H9 (cell line): Measurements from ENCODE around the gene AKAP9. TPM values are rescaled to one million over a fixed set of nuclear protein-coding genes. Genes with fewer than 3 reads are reported as not detected.

Experiments
- DNase-seq: peaks from one replicate; pipeline ENCODE4 v3.0.0-alpha.2; 2017
- H2AFZ ChIP-seq: one replicate; pipeline ENCODE4 v1.6.1; 2013; ENCODE audit warnings: mild to moderate bottlenecking, low read length, control low read depth, moderate library complexity
- H2AK5ac ChIP-seq: 2 replicates; pipeline ENCODE4 v1.6.1; 2013; ENCODE audit warnings: low read length, control low read depth, mixed read lengths; ENCODE audit not compliant: insufficient read length
- H2BK120ac ChIP-seq: one replicate; pipeline ENCODE4 v1.6.1; 2013; ENCODE audit warnings: low read depth, mild to moderate bottlenecking, low read length, control low read depth, inconsistent platforms; ENCODE audit not compliant: poor library complexity, severe bottlenecking
- H2BK12ac ChIP-seq: 2 replicates; pipeline ENCODE4 v1.6.1; 2013; ENCODE audit warnings: low read length, control low read depth, mixed read lengths, low read depth; ENCODE audit not compliant: insufficient read length
- H2BK15ac ChIP-seq: 2 replicates; pipeline ENCODE4 v1.6.1; 2013; ENCODE audit warnings: low read depth, low read length, control low read depth
- H2BK20ac ChIP-seq: one replicate; pipeline ENCODE4 v1.6.1; 2013; ENCODE audit warnings: low read depth, mild to moderate bottlenecking, low read length, control low read depth, inconsistent platforms; ENCODE audit not compliant: poor library complexity, severe bottlenecking
- H2BK5ac ChIP-seq: 2 replicates; pipeline ENCODE4 v1.6.1; 2013; ENCODE audit warnings: low read length, control low read depth, mixed read lengths; ENCODE audit not compliant: insufficient read length
- H3K14ac ChIP-seq: 2 replicates; pipeline ENCODE4 v1.6.1; 2013; ENCODE audit warnings: low read length, control low read depth; ENCODE audit not compliant: insufficient read depth
- H3K18ac ChIP-seq: 2 replicates; pipeline ENCODE4 v1.6.1; 2013; ENCODE audit warnings: low read depth, mild to moderate bottlenecking, mixed read lengths, low read length, control low read depth; ENCODE audit not compliant: insufficient read length
- H3K23ac ChIP-seq: 2 replicates; pipeline ENCODE4 v1.6.1; 2013; ENCODE audit warnings: low read length, control low read depth, mixed read lengths, low read depth; ENCODE audit not compliant: insufficient read length
- H3K23me2 ChIP-seq: 2 replicates; pipeline ENCODE4 v1.6.1; 2013; ENCODE audit warnings: low read depth, mild to moderate bottlenecking, mixed read lengths, low read length, control low read depth; ENCODE audit not compliant: insufficient read length, poor library complexity, severe bottlenecking
- H3K27ac ChIP-seq: 2 replicates; pipeline ENCODE4 v1.5.1; 2013; ENCODE audit warnings: low read length, control low read depth, mixed read lengths, low read depth; ENCODE audit not compliant: insufficient read length
- H3K27me3 ChIP-seq: 2 replicates; pipeline ENCODE4 v1.6.1; 2013; ENCODE audit warnings: low read length, control low read depth, inconsistent platforms; ENCODE audit not compliant: insufficient read depth
- H3K4ac ChIP-seq: 2 replicates; pipeline ENCODE4 v1.6.1; 2013; ENCODE audit warnings: low read depth, mild to moderate bottlenecking, control low read depth, inconsistent platforms, low read length, moderate library complexity
- H3K4me1 ChIP-seq: 2 replicates; pipeline ENCODE4 v1.6.1; 2013; ENCODE audit warnings: low read length, control low read depth, inconsistent platforms; ENCODE audit not compliant: insufficient read depth
- H3K4me2 ChIP-seq: 2 replicates; pipeline ENCODE4 v1.6.1; 2013; ENCODE audit warnings: low read length, control low read depth, mixed read lengths; ENCODE audit not compliant: insufficient read length, insufficient read depth
- H3K56ac ChIP-seq: 2 replicates; pipeline ENCODE4 v1.6.1; 2013; ENCODE audit warnings: low read depth, mild to moderate bottlenecking, mixed read lengths, low read length, control low read depth; ENCODE audit not compliant: insufficient read length
- H3K79me1 ChIP-seq: 2 replicates; pipeline ENCODE4 v1.6.1; 2013; ENCODE audit warnings: low read depth, mild to moderate bottlenecking, moderate library complexity, low read length, control low read depth, inconsistent platforms; ENCODE audit not compliant: insufficient read depth, poor library complexity, severe bottlenecking
- H3K79me2 ChIP-seq: 2 replicates; pipeline ENCODE4 v1.6.1; 2013; ENCODE audit warnings: low read length, control low read depth, inconsistent platforms; ENCODE audit not compliant: insufficient read depth
- H3K9ac ChIP-seq: 2 replicates; pipeline ENCODE4 v1.6.1; 2013; ENCODE audit warnings: low read length, control low read depth, mixed read lengths; ENCODE audit not compliant: insufficient read length; ENCODE audit errors: extremely low read depth
- H3K9me3 ChIP-seq: one replicate; pipeline ENCODE4 v1.6.1; 2013; ENCODE audit warnings: low read depth, low read length, inconsistent platforms; ENCODE audit not compliant: control insufficient read depth
- H3T11ph ChIP-seq: one replicate; pipeline ENCODE4 v1.6.1; 2013; ENCODE audit warnings: mild to moderate bottlenecking, low read length, control low read depth, inconsistent platforms
- H4K20me1 ChIP-seq: one replicate; pipeline ENCODE4 v1.6.1; 2013; ENCODE audit not compliant: control insufficient read depth, insufficient read length, insufficient read depth
- H4K5ac ChIP-seq: 2 replicates; pipeline ENCODE4 v1.6.1; 2013; ENCODE audit warnings: low read depth, mild to moderate bottlenecking, mixed read lengths, low read length, control low read depth; ENCODE audit not compliant: insufficient read length
- H4K8ac ChIP-seq: replicated peaks from 2 replicates; pipeline ENCODE4 v1.6.1; 2013; ENCODE audit warnings: low read length, control low read depth, mixed read lengths, low read depth; ENCODE audit not compliant: insufficient read length
- H4K91ac ChIP-seq: 2 replicates; pipeline ENCODE4 v1.6.1; 2013; ENCODE audit warnings: low read depth, mild to moderate bottlenecking, moderate library complexity, mixed read lengths, low read length, control low read depth; ENCODE audit not compliant: insufficient read length
- H3K27ac Mint-ChIP-seq, 3 experiments: 2 replicates in 2 of 3; 3 replicates in 1 of 3; pipeline ENCODE4 v1.8.0; 2020 to 2021; ENCODE audit warnings: mixed read lengths in 3 of 3, mild to moderate bottlenecking in 1 of 3, moderate library complexity in 1 of 3
- H3K27me3 Mint-ChIP-seq: 2 replicates; pipeline ENCODE4 v1.8.0; 2021; ENCODE audit warnings: low read depth, mild to moderate bottlenecking, moderate library complexity, mixed read lengths
- H3K36me3 Mint-ChIP-seq, 3 experiments: 2 replicates in 2 of 3; 3 replicates in 1 of 3; pipeline ENCODE4 v1.8.0; 2020 to 2021; ENCODE audit warnings: low read depth in 3 of 3, mixed read lengths in 3 of 3; ENCODE audit not compliant: insufficient read depth in 1 of 3
- H3K4me1 Mint-ChIP-seq, 2 experiments: 2 replicates each; pipeline ENCODE4 v1.8.0; 2020; ENCODE audit warnings: mixed read lengths in 2 of 2
- H3K4me3 Mint-ChIP-seq, 2 experiments: 2 replicates in 1 of 2; 3 replicates in 1 of 2; pipeline ENCODE4 v1.8.0; 2020 to 2021; ENCODE audit warnings: mild to moderate bottlenecking in 2 of 2, mixed read lengths in 2 of 2, moderate library complexity in 1 of 2
- H3K9me3 Mint-ChIP-seq, 2 experiments: 2 replicates in 1 of 2; 3 replicates in 1 of 2; pipeline ENCODE4 v1.8.0; 2020; ENCODE audit warnings: mild to moderate bottlenecking in 2 of 2, mixed read lengths in 2 of 2, moderate library complexity in 1 of 2
- CTCF ChIP-seq: fragments of 200-600 bp; sonication (generic); conservative IDR thresholded peaks from 3 replicates; pipeline ENCODE4 v1.8.0; 2021; ENCODE audit warnings: antibody characterized with exemption, mild to moderate bottlenecking
- WGBS: extraction: QIAGEN DNeasy Blood & Tissue Kit; methylation state at CpG from one replicate; pipeline ENCODE4 v1.1.7; 2013; ENCODE audit warnings: missing lambda C conversion rate, low lambda C conversion rate, mixed read lengths; ENCODE audit not compliant: insufficient read length; ENCODE audit errors: extremely low coverage; 5-methylcytosine and 5-hydroxymethylcytosine counted together
- total RNA-seq: library from RNA; stranded (reverse); gene quantifications from 2 replicates; pipeline ENCODE4 v1.2.1, GENCODE V29; 2021

Gene AKAP9
- total RNA-seq, 1 experiment from 2014 or later = 22.4 TPM

GRCh38 chr7:91941450-91941849 is 788 bp downstream of the AKAP9 start:
- H3K9ac ChIP-seq = peak overlapping the region; percentile 99
- H3K79me2 ChIP-seq = peaks cover 1% of the 10 kb centered on the region; the same call in 1 of the 2 replicates
- H3K27ac ChIP-seq = no peak overlapping the region
- H2BK120ac ChIP-seq = no peak overlapping the region
- H2BK15ac ChIP-seq = no peak overlapping the region
- peaks cover 5% of the 10 kb centered on the region for H3K23me2 ChIP-seq
- peaks cover 13 to 22% of the 10 kb centered on the region in 2 experiments for H3K4me1 Mint-ChIP-seq
- no peak overlapping the region for H3K23ac ChIP-seq
- H2AK5ac ChIP-seq = no peak overlapping the region
- peak overlapping the region; percentile 95 for H3K4me3 Mint-ChIP-seq
- H3K27me3 Mint-ChIP-seq = peaks cover 35% of the 10 kb centered on the region
- no peak overlapping the region for H2AFZ ChIP-seq
- WGBS = no CpG with 5 or more reads among the region's 7 CpGs
- H3K27ac Mint-ChIP-seq = peak overlapping the region; percentile 50 to 69 (median 51); a peak in 6 of 7 replicates
- no peaks in the 10 kb centered on the region for H4K20me1 ChIP-seq
- H3K14ac ChIP-seq = no peak overlapping the region; the same call in 1 of the 2 replicates
- H3K79me1 ChIP-seq = peaks cover 2% of the 10 kb centered on the region
- no peak overlapping the region for H3T11ph ChIP-seq
- no peak overlapping the region for H3K56ac ChIP-seq
- no peaks in the 10 kb centered on the region; a peak in 1 of 5 replicates for H3K9me3 Mint-ChIP-seq
- no peaks in the 10 kb centered on the region for H3K9me3 ChIP-seq
- DNase-seq = peak; percentile 31
- H3K4me2 ChIP-seq = peak overlapping the region; percentile 62
- peaks cover 0 to 2% (median 0%) of the 10 kb centered on the region in 3 experiments; a peak in 3 of 7 replicates for H3K36me3 Mint-ChIP-seq
- H4K5ac ChIP-seq = no peak overlapping the region
- H2BK12ac ChIP-seq = no peak overlapping the region
- no peak overlapping the region for H2BK20ac ChIP-seq
- peaks cover 6% of the 10 kb centered on the region; the same call in 1 of the 2 replicates for H3K27me3 ChIP-seq
- no peak overlapping the region for H2BK5ac ChIP-seq
- no peak overlapping the region for H3K18ac ChIP-seq
- H4K91ac ChIP-seq = no peak overlapping the region
- no peak overlapping the region for H3K4ac ChIP-seq
- no peaks in the 10 kb centered on the region for H3K4me1 ChIP-seq
- H4K8ac ChIP-seq = no peak overlapping the region
- no peak for TF ChIP-seq CTCF
